ENCODE measurements around the gene PLPPR3.

The PLPPR3 gene

DNA sequence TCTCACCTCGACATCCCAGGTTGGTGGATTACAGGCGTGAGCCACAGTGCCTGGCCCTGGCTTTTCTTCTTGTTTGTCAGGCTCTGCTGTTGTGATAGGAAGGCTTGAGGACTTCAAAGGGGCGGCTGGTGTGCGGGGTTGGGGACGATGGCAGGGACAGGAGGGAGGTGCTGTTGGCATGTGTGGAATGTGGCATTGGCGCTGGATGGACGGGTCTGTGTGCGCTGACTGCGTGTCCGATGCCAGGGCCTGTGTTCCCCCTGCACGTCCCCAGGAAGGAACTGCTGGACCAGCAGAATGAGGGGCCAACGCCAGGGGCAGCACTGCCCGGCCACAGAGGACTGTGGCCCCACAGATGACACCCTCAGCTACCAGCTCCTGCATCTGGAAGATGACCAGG lies 37.2 kb downstream of the PLPPR3 start:
- in situ Hi-C loops (cut with MboI; ENCODE audit: low pct_unique_long_range_greater_than_20kb, low sequenced_read_pairs, unreplicated experiment), result no loop called here
- no peak for DNase-seq (ENCODE audit: low spot score)
- TF ChIP-seq, protein P1, sequence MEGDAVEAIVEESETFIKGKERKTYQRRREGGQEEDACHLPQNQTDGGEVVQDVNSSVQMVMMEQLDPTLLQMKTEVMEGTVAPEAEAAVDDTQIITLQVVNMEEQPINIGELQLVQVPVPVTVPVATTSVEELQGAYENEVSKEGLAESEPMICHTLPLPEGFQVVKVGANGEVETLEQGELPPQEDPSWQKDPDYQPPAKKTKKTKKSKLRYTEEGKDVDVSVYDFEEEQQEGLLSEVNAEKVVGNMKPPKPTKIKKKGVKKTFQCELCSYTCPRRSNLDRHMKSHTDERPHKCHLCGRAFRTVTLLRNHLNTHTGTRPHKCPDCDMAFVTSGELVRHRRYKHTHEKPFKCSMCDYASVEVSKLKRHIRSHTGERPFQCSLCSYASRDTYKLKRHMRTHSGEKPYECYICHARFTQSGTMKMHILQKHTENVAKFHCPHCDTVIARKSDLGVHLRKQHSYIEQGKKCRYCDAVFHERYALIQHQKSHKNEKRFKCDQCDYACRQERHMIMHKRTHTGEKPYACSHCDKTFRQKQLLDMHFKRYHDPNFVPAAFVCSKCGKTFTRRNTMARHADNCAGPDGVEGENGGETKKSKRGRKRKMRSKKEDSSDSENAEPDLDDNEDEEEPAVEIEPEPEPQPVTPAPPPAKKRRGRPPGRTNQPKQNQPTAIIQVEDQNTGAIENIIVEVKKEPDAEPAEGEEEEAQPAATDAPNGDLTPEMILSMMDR (IDR thresholded peaks at IDR 0.05; ENCODE audit: extremely low read depth, insufficient read depth, missing control alignments), result no peak

- in situ Hi-C loops (cut with MboI; ENCODE audit: low pct_unique_long_range_greater_than_20kb, low sequenced_read_pairs, unreplicated experiment), result no loop called here
Observed at GRCh38 chr19:782878-783668, 38.7 kb downstream of the PLPPR3 start.

DNA sequence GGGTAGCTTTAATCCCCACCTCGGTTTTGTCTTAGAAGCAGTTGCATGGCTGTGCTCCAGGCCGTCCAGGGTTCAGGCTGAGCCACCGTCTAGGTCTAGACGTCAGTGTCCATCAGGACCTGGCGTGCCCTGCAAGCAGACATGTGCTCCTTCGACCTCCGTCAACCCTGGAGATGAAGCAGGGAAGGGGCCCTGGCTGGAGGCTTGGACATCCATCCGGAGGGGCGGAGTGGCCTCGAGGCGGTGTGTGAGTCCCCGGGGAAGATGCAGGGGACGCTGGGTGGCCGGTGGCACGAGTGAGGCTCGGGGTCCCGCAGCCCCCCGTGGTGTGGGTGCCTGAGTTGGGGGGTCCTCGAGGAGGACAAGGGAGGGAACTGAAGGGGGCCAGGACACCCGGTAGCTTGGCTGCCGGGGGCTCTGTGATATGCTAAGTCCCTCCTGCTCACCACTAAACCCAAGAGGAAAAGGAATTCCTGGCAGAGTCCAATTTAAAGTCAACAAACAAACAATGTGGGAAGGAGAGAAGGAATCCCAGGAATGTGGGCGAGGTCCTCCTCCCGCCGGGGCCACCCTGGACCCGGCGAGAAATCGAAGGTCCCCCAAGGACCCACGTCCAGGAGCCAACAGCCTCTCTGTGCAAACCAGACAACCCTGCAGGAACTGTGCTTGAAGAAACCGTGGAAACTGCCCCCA lies 39.4 kb downstream of the PLPPR3 start:
- TF ChIP-seq, protein P1 (IDR thresholded peaks at IDR 0.05; ENCODE audit: extremely low read depth, insufficient read depth, missing control alignments), result no peak
- in situ Hi-C loops (cut with MboI; ENCODE audit: low pct_unique_long_range_greater_than_20kb, low sequenced_read_pairs, unreplicated experiment), result no loop called here
- DNase-seq (ENCODE audit: low spot score), result no peak

More at GRCh38 chr19:782878-783668, 38.7 kb downstream of the PLPPR3 start:
- no peak for DNase-seq (ENCODE audit: low spot score)
- TF ChIP-seq, protein P1 (IDR thresholded peaks at IDR 0.05; ENCODE audit: extremely low read depth, insufficient read depth, missing control alignments), result no peak

DNA sequence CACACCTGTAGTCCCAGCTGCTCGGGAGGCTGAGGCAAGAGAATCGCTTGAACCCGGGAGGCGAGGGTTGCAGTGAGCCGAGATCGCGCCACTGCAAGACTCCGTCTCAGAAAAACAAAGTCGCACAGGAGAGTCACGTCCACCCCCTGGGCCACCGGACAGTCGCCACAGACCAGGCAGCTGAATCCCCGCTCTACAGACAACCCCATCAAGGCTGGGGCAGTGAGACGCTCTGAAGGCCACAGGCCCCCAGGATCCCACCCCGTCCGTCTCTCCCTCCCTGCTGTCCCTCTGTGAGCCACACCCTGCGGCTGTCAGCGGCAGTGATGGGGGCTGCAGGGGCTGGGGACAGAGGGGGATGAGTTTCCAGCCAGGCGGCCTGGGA lies 40.0 kb downstream of the PLPPR3 start:
- in situ Hi-C loops (cut with MboI; ENCODE audit: low pct_unique_long_range_greater_than_20kb, low sequenced_read_pairs, unreplicated experiment), result no loop called here
- DNase-seq (ENCODE audit: low spot score), result no peak
- TF ChIP-seq, protein P1 (IDR thresholded peaks at IDR 0.05; ENCODE audit: extremely low read depth, insufficient read depth, missing control alignments), result no peak

DNA sequence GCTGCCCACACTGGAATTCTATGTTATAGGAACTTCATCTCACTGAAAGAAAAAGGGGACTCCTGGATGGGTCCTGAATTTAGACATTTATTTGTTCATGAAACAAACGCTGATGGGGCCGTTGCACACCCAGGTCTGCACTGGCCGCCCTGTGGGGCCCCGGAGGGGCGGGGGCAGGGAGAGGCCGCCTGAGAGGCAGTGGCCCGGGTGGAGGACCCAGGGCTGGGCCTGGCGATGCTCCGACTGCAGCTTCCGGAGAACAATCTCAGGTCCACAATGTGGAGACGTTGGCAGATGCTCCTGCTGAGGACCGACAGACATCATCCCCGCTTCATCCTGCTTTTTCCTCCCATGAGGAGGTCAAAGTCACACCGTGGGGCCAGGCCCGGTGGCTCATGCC lies 40.8 kb downstream of the PLPPR3 start:
- in situ Hi-C loops (cut with MboI; ENCODE audit: low pct_unique_long_range_greater_than_20kb, low sequenced_read_pairs, unreplicated experiment), result no loop called here
- TF ChIP-seq, protein P1 (IDR thresholded peaks at IDR 0.05; ENCODE audit: extremely low read depth, insufficient read depth, missing control alignments), result no peak
- no peak for DNase-seq (ENCODE audit: low spot score)

DNA sequence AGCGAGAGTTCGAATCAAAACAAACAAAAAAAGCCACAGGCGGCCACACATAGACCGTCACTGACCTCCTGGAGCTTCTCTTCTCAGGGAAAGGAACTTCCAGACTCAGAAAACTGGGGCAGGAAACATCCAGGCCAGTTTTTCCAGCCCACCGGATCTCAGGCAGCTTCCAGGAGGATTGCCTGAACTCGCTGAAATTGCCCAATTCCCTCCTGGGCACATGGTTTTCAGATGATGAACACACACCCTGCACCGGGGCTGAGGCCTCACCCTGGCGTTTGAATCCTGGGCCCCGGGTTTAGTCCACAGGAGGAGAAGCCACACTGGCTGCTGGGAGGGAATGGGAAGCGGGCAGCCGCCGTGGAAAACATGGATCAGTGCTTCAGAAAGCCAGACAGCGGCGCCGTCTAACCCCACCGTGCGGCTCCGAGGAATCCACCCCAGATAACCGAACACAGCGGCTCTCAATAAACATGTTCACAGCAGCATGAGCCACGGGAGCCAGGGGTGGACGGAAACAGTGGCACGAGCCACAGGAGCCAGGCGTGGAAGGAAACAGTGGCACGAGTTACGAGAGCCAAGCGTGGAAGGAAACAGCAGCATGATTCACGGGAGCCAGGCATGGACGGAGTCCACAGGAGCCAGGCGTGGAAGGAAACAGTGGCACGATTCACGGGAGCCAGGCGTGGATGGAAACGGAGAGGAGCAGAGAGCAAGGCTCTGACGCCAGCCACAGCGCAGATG lies 42.7 kb downstream of the PLPPR3 start:
- no peak for DNase-seq (ENCODE audit: low spot score)
- in situ Hi-C loops (cut with MboI; ENCODE audit: low pct_unique_long_range_greater_than_20kb, low sequenced_read_pairs, unreplicated experiment), result no loop called here
- TF ChIP-seq, protein P1 (IDR thresholded peaks at IDR 0.05; ENCODE audit: extremely low read depth, insufficient read depth, missing control alignments), result no peak

Measured in GM13977 (cell line).